ENCODE measurements around the gene OTUB2. TPM values are rescaled to one million over a fixed set of nuclear protein-coding genes. Genes with fewer than 3 reads are reported as not detected.

Gene OTUB2
- total RNA-seq, 2 experiments from 2014 or later, result 0.28 to 0.84 TPM

- Histone ChIP-seq H3K4me3 (ENCODE audit: low read depth, low read length, poor library complexity, severe bottlenecking) (peak overlapping the region; percentile 91), H4K20me1 (ENCODE audit: insufficient read depth, low read length) (peaks cover 12% of the 10 kb centered on the region; the same call in 1 of the 2 replicates), H3K79me2 (ENCODE audit: insufficient read depth, low read depth, low read length) (peaks cover 54% of the 10 kb centered on the region), H3K9me2 (ENCODE audit: insufficient read depth, low read length) (peaks cover 5% of the 10 kb centered on the region; the same call in 1 of the 2 replicates), H3K4me1 (ENCODE audit: insufficient read depth, low read length, poor library complexity, severe bottlenecking) (peaks cover 38% of the 10 kb centered on the region), H3K36me3 (ENCODE audit: insufficient read depth, low read length) (peaks cover 36% of the 10 kb centered on the region), H3K4me2 (ENCODE audit: low read length) (peak overlapping the region; percentile 98), H3K9me3 (ENCODE audit: low read length) (no peaks in the 10 kb centered on the region), H3K27ac (ENCODE audit: low read depth, low read length, poor library complexity, severe bottlenecking) (no peak overlapping the region), H2AFZ (ENCODE audit: low read length) (peak overlapping the region; percentile 97)
- BruUV-seq (replicated peaks), result no TSS peak
- peak; percentile 25 for DNase-seq (ENCODE audit: low spot score)
- CTCF ChIA-PET (ENCODE audit: unreplicated experiment), result interaction anchor here (1.0 to 1.6 kb wide), 4 partner anchors 12 to 54 kb away, joined by 3 to 6 read pairs (median 3); no protein-coding TSS in a partner anchor
- no peak for TF ChIP-seq EZH2phosphoT487 (IDR thresholded peaks at IDR 0.05; ENCODE audit: borderline replicate concordance, low read depth, low read length)
- TF ChIP-seq, protein P1, sequence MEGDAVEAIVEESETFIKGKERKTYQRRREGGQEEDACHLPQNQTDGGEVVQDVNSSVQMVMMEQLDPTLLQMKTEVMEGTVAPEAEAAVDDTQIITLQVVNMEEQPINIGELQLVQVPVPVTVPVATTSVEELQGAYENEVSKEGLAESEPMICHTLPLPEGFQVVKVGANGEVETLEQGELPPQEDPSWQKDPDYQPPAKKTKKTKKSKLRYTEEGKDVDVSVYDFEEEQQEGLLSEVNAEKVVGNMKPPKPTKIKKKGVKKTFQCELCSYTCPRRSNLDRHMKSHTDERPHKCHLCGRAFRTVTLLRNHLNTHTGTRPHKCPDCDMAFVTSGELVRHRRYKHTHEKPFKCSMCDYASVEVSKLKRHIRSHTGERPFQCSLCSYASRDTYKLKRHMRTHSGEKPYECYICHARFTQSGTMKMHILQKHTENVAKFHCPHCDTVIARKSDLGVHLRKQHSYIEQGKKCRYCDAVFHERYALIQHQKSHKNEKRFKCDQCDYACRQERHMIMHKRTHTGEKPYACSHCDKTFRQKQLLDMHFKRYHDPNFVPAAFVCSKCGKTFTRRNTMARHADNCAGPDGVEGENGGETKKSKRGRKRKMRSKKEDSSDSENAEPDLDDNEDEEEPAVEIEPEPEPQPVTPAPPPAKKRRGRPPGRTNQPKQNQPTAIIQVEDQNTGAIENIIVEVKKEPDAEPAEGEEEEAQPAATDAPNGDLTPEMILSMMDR (conservative IDR thresholded peaks at IDR 0.05; ENCODE audit: low read length), result no peak
- intact Hi-C loops (cut with micrococcal nuclease; ENCODE audit: unreplicated experiment), result loop anchor here (2.0 to 5.0 kb wide), 2 partner anchors 46 to 55 kb away; partner anchors contain the start of gene IFI27L2
- POLR2A ChIA-PET, result interaction anchor here (0.5 to 2.2 kb wide), 13 partner anchors 9 to 1979 kb away, joined by 3 to 9 read pairs (median 4); partner anchors contain the start of gene IFI27L2
Measured at GRCh38 chr14:94081386-94081820, 55.3 kb downstream of the OTUB2 start.

DNA sequence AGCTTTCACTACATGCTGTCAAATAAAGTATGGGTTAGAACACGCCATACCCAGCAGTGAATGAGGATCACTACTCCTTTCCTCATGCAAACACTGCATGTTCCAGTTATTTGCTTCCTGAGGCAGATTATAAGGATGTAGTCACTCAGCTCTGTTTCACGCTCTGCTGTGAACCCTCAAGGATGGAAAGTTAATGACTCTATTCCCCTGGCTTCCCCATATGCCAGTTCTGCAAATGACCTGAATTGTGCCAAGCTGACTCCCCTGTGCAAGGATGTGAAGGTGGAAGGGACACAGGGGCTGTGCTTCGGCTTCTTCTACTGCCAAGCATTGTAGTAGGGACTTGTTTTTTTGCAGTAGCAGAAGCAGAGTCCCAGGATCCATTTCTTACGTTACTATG is 61.8 kb downstream of the OTUB2 start:
- DNase-seq (ENCODE audit: low spot score), result no peak
- Histone ChIP-seq H3K4me2 (ENCODE audit: low read length) (no peak overlapping the region), H4K20me1 (ENCODE audit: insufficient read depth, low read length) (no peaks in the 10 kb centered on the region), H3K36me3 (ENCODE audit: insufficient read depth, low read length) (peaks cover 6% of the 10 kb centered on the region; the same call in 1 of the 2 replicates), H3K4me3 (ENCODE audit: low read depth, low read length, poor library complexity, severe bottlenecking) (no peak overlapping the region), H3K27ac (ENCODE audit: low read depth, low read length, poor library complexity, severe bottlenecking) (no peak overlapping the region), H3K79me2 (ENCODE audit: insufficient read depth, low read depth, low read length) (no peaks in the 10 kb centered on the region), H3K4me1 (ENCODE audit: insufficient read depth, low read length, poor library complexity, severe bottlenecking) (no peaks in the 10 kb centered on the region), H3K9me2 (ENCODE audit: insufficient read depth, low read length) (peaks cover 1% of the 10 kb centered on the region; the same call in 1 of the 2 replicates), H2AFZ (ENCODE audit: low read length) (no peak overlapping the region), H3K9me3 (ENCODE audit: low read length) (0 out of 2 replicates have a peak, but pooled peaks cover 3% of the 10 kb centered on the region)
- BruUV-seq (replicated peaks), result no TSS peak
- TF ChIP-seq, protein P1 (conservative IDR thresholded peaks at IDR 0.05; ENCODE audit: low read length), result no peak
- ChIA-PET CTCF (ENCODE audit: unreplicated experiment) (no interaction called here), POLR2A (interaction anchor here (0.7 kb wide), 3 partner anchors 9 to 54 kb away, joined by 3 to 6 read pairs (median 5); no protein-coding TSS in a partner anchor)
- intact Hi-C loops (cut with micrococcal nuclease; ENCODE audit: unreplicated experiment), result no loop called here

DNA sequence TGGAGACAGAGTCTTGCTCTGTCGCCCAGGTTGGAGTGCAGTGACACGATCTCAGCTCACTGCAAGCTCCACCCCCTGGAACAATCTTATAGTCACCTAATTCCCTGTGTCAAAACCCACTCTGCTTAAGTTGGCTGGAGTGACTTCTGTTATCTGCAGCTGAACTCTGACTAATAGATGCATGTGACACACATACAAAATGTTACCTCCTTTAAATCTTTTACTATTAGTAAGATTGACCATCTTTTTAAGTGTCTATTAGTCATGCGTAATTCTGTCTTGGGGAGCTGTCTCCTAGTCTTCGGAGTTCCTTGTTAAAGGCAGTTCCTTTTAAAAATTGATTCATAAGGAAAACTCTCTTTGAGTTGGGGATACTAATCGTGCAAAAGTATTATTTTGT is 62.4 kb downstream of the OTUB2 start:
- no peak for DNase-seq (ENCODE audit: low spot score)
- CTCF ChIA-PET (ENCODE audit: unreplicated experiment), result interaction anchor here (0.6 kb wide), 1 partner anchor 968 kb away, joined by 6 read pairs; no protein-coding TSS in a partner anchor
- Histone ChIP-seq H3K36me3 (ENCODE audit: insufficient read depth, low read length) (peaks cover 6% of the 10 kb centered on the region; the same call in 1 of the 2 replicates), H4K20me1 (ENCODE audit: insufficient read depth, low read length) (no peaks in the 10 kb centered on the region), H3K79me2 (ENCODE audit: insufficient read depth, low read depth, low read length) (no peaks in the 10 kb centered on the region), H3K27ac (ENCODE audit: low read depth, low read length, poor library complexity, severe bottlenecking) (no peak overlapping the region), H3K9me3 (ENCODE audit: low read length) (0 out of 2 replicates have a peak, but pooled peaks cover 3% of the 10 kb centered on the region), H3K9me2 (ENCODE audit: insufficient read depth, low read length) (no peaks in the 10 kb centered on the region), H3K4me1 (ENCODE audit: insufficient read depth, low read length, poor library complexity, severe bottlenecking) (no peaks in the 10 kb centered on the region), H3K4me3 (ENCODE audit: low read depth, low read length, poor library complexity, severe bottlenecking) (no peak overlapping the region), H2AFZ (ENCODE audit: low read length) (no peak overlapping the region), H3K4me2 (ENCODE audit: low read length) (no peak overlapping the region)
- no peak for TF ChIP-seq EZH2phosphoT487 (IDR thresholded peaks at IDR 0.05; ENCODE audit: borderline replicate concordance, low read depth, low read length)
- TF ChIP-seq, protein P1 (conservative IDR thresholded peaks at IDR 0.05; ENCODE audit: low read length), result no peak
- BruUV-seq (replicated peaks), result no TSS peak
- intact Hi-C loops (cut with micrococcal nuclease; ENCODE audit: unreplicated experiment), result no loop called here
- POLR2A ChIA-PET, result interaction anchor here (0.7 kb wide), 2 partner anchors 8 to 54 kb away, joined by 3 to 6 read pairs; no protein-coding TSS in a partner anchor
